Activated gamma-delta T cell treated with Interleukin-2 at 50 U/mL for 16 hours (primary cell): Measurements from ENCODE around the gene PMM1.
"Not testable (repeated sequence)": the region's sequence is repeated elsewhere in the genome, so short reads cannot be mapped to it uniquely, and the experiment has no call there.

Experiments used
- DNase-seq: peaks from one replicate; pipeline ENCODE4 v3.0.0-alpha.2; 2020

The PMM1 gene

GRCh38 chr22:41589391-41590241 is at the start of gene PMM1:
PMM1 (minus strand) TSS chr22:41589840; CDS start chr22:41589805, 35 bp downstream.
- DNase-seq, result peak; percentile 100

- DNase-seq, result no peak
These were observed 49.1 kb upstream of the PMM1 start for GRCh38 chr22:41638748-41639147.

GRCh38 chr22:41638124-41638523 is 48.5 kb upstream of the PMM1 start:
- DNase-seq, result no peak

GRCh38 chr22:41637623-41638022 is 48.0 kb upstream of the PMM1 start:
- not testable (repeated sequence) for DNase-seq

GRCh38 chr22:41636467-41636866 is 46.8 kb upstream of the PMM1 start:
- no peak for DNase-seq

- not testable (repeated sequence) for DNase-seq
These were observed 45.0 kb upstream of the PMM1 start for GRCh38 chr22:41634610-41635009.

- not testable (repeated sequence) for DNase-seq
These were observed 42.0 kb upstream of the PMM1 start for GRCh38 chr22:41631615-41632014.

- DNase-seq, result not testable (repeated sequence)
These were observed 41.5 kb upstream of the PMM1 start for GRCh38 chr22:41631115-41631514.

GRCh38 chr22:41625577-41625976 is 35.9 kb upstream of the PMM1 start:
- no peak for DNase-seq

GRCh38 chr22:41621911-41622179 is 32.2 kb upstream of the PMM1 start:
- DNase-seq, result no peak

GRCh38 chr22:41621099-41621910 is 31.7 kb upstream of the PMM1 start, which contains the start of gene XRCC6:
XRCC6 (plus strand) TSS chr22:41621295; CDS start chr22:41622005, 710 bp downstream.
- peak; percentile 100 for DNase-seq

GRCh38 chr22:41620589-41621098 is 31.0 kb upstream of the PMM1 start, which contains the start of gene DESI1:
DESI1 (minus strand) TSS chr22:41621043; CDS start chr22:41620839, 204 bp downstream.
- no peak for DNase-seq

- DNase-seq, result peak; percentile 11
These were observed 30.4 kb upstream of the PMM1 start for GRCh38 chr22:41619979-41620588.

- DNase-seq, result no peak
These were observed 23.8 kb upstream of the PMM1 start for GRCh38 chr22:41613456-41613855.

- DNase-seq, result no peak
These were observed 23.1 kb upstream of the PMM1 start for GRCh38 chr22:41612603-41613306.

- no peak for DNase-seq
These were observed 18.7 kb upstream of the PMM1 start for GRCh38 chr22:41608386-41608785.

GRCh38 chr22:41603873-41604332 is 14.3 kb upstream of the PMM1 start:
- DNase-seq, result peak; percentile 46

- DNase-seq, result no peak
These were observed 11.3 kb upstream of the PMM1 start for GRCh38 chr22:41600976-41601375.

- DNase-seq, result no peak
These were observed 9.4 kb upstream of the PMM1 start for GRCh38 chr22:41598891-41599635.

GRCh38 chr22:41598081-41598480 is 8.4 kb upstream of the PMM1 start:
- DNase-seq, result no peak

GRCh38 chr22:41597635-41597953 is 8.0 kb upstream of the PMM1 start:
- no peak for DNase-seq
